Testis (tissue), 2 donors: ENCODE measurements around the gene C20orf144.

ENCODE experiments used
- POLR2A ChIP-seq: fragments of 450-650 bp; IDR thresholded peaks from one replicate; pipeline ENCODE4 v1.6.1; 2017; ENCODE audit warnings: antibody characterized with exemption, mild to moderate bottlenecking, moderate library complexity
- TF ChIP-seq, protein P1 (sequence below), 3 experiments: fragments of 450-650 bp in 2 of 3; fragments of 200-600 bp in 1 of 3; sonication (generic) in 1 of 3; IDR thresholded peaks; one replicate each; pipeline ENCODE4 v1.5.1; 2016 to 2019; ENCODE audit warnings: antibody characterized with exemption in 3 of 3, mild to moderate bottlenecking in 2 of 3, moderate library complexity in 1 of 3

DNA sequence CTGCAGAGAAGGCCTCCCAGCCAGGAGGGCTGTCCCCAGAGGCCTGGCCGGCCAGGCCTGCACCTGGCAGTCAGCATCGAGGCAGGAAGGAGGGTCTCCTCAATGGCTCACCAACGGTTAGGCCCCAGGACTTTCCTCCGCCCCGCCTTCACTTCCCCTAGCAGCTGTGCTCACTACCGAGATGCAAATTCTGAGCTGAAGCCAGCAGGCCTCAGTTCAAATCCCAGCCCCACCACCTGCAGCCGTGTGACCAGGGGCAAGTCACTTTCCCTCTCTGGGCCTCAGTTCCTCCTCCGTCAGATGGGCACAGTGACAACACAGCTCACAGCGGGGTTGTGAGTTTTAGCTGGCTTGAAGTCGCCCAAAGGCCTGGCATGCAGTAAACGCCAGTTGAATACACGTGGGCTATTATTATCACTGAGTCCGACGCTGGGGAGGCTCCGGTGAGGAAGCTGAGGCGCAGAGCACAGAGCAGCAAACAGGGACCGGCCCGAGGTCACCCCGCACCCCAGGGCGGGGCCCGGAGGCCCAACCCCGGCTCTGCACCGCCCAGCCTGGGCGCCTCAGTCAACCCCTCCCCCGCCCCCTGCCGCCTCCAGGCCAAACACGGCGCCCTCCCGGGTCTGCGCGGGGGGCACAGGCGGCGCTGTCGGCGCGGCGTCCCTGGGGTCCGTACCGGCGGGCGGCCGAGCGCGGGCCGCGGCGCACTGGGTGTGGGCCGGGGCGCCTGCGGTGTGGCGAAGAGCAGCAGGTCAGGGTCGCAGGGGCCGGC, 23.4 kb downstream of the C20orf144 start:
- TF ChIP-seq, protein P1, sequence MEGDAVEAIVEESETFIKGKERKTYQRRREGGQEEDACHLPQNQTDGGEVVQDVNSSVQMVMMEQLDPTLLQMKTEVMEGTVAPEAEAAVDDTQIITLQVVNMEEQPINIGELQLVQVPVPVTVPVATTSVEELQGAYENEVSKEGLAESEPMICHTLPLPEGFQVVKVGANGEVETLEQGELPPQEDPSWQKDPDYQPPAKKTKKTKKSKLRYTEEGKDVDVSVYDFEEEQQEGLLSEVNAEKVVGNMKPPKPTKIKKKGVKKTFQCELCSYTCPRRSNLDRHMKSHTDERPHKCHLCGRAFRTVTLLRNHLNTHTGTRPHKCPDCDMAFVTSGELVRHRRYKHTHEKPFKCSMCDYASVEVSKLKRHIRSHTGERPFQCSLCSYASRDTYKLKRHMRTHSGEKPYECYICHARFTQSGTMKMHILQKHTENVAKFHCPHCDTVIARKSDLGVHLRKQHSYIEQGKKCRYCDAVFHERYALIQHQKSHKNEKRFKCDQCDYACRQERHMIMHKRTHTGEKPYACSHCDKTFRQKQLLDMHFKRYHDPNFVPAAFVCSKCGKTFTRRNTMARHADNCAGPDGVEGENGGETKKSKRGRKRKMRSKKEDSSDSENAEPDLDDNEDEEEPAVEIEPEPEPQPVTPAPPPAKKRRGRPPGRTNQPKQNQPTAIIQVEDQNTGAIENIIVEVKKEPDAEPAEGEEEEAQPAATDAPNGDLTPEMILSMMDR (IDR thresholded peaks at IDR 0.05), result no peak
- TF ChIP-seq POLR2A, result no peak
